Measurements from ENCODE around the gene ARHGEF38.
"Not testable (repeated sequence)": the region's sequence is repeated elsewhere in the genome, so short reads cannot be mapped to it uniquely, and the experiment has no call there.

The ARHGEF38 gene

GRCh38 chr4:105712766-105713165 is 160.3 kb downstream of the ARHGEF38 start:
- no peak for DNase-seq (ENCODE audit: low read depth in 2 of 2)

- no peak for DNase-seq (ENCODE audit: low read depth in 2 of 2)
Observed at GRCh38 chr4:105714071-105714521, 161.7 kb downstream of the ARHGEF38 start.

GRCh38 chr4:105714932-105715331 is 162.5 kb downstream of the ARHGEF38 start:
- DNase-seq (ENCODE audit: low read depth in 2 of 2), result no peak

- no peak for DNase-seq (ENCODE audit: low read depth in 2 of 2)
Observed at GRCh38 chr4:105715692-105716278, 163.4 kb downstream of the ARHGEF38 start.

- DNase-seq (ENCODE audit: low read depth in 2 of 2), result no peak
Observed at GRCh38 chr4:105719204-105719603, 166.8 kb downstream of the ARHGEF38 start.

- no peak for DNase-seq (ENCODE audit: low read depth in 2 of 2)
Observed at GRCh38 chr4:105725623-105726022, 173.2 kb downstream of the ARHGEF38 start.

- DNase-seq (ENCODE audit: low read depth in 2 of 2), result not testable (repeated sequence)
Observed at GRCh38 chr4:105729895-105730294, 177.5 kb downstream of the ARHGEF38 start.
